Measurements from ENCODE around the gene SPINK8.

DNA sequence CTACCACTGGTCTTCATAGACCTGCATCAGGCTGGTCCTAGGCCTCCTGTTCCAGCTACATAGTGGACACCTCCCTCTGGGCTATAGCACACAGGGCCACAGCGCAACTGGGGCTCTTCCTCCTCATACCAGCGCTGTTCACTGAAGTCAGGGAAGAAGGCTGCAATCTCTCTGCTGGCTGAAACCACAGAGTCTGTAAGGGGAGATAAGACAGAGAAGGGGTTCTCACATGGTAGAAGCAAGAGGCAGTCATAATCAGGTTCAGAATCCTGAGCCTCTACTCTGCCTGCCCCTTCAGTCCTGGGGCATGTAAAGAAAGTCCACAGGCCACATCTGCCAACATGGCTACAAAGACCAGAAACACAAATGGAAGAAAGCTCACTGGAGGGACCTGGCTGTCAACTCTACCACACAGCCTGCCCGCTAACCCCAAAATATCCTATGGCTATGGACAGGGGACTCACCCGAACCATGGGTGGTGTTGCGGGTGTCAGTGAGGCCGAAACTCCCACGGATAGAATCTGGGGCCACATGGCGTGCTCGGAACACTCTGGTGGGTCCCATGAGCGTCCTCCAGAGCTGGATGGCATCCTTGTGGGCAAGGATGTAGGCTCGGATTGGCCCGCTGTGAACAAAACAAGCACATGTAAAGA lies 38.7 kb downstream of the SPINK8 start:
- TF ChIP-seq CTCF (conservative IDR thresholded peaks at IDR 0.05 in 1 of 2, IDR thresholded peaks at IDR 0.05 in 1 of 2; ENCODE audit: low read depth in 1 of 2, low read length in 2 of 2) (no peak), EZH2 (IDR thresholded peaks at IDR 0.05; ENCODE audit: low read length, missing control alignments) (no peak)
